Natural killer cell treated with Interleukin-12 subunit alpha and Interleukin-12 subunit beta and Interleukin-15 and Interleukin-18, amount 100 ng/mL, for 72 hours (primary cell): ENCODE measurements around the gene SFT2D3. TPM values are rescaled to one million over a fixed set of nuclear protein-coding genes. Genes with fewer than 3 reads are reported as not detected.
A peak's percentile ranks its signal among the peaks of the same experiment; 100 is the strongest.

Experiments
- ATAC-seq, 2 donors: fragments of 150-1000 bp; cut with Tn5 transposase in 1 of 2; sonication (Bioruptor Pico), chemical (Tn5 transposase) in 1 of 2; 2 replicates each; pipeline ENCODE4 v1.10.0; 2021
- DNase-seq: peaks from one replicate; pipeline ENCODE4 v3.0.0; 2022; ENCODE audit warnings: low spot score
- H3K27ac Mint-ChIP-seq, 2 donors: 1 replicate in 1 of 2; 2 replicates in 1 of 2; pipeline ENCODE4 v1.8.0; 2022; ENCODE audit warnings: mixed read lengths in 2 of 2, mild to moderate bottlenecking in 1 of 2, moderate library complexity in 1 of 2
- H3K27me3 Mint-ChIP-seq, 2 donors: 1 replicate in 1 of 2; 2 replicates in 1 of 2; pipeline ENCODE4 v1.8.0; 2022; ENCODE audit warnings: mixed read lengths in 2 of 2
- H3K36me3 Mint-ChIP-seq: one replicate; pipeline ENCODE4 v1.8.0; 2022; ENCODE audit warnings: mixed read lengths
- H3K4me1 Mint-ChIP-seq, 2 donors: 1 replicate in 1 of 2; 2 replicates in 1 of 2; pipeline ENCODE4 v1.8.0; 2022; ENCODE audit warnings: low read depth in 2 of 2, mixed read lengths in 2 of 2, mild to moderate bottlenecking in 1 of 2
- H3K4me3 Mint-ChIP-seq: one replicate; pipeline ENCODE4 v1.8.0; 2022; ENCODE audit warnings: mixed read lengths
- H3K9me3 Mint-ChIP-seq: 2 replicates; pipeline ENCODE4 v1.8.0; 2022; ENCODE audit warnings: mixed read lengths
- total RNA-seq, 2 donors: library from RNA; stranded (reverse); gene quantifications; one replicate each; pipeline ENCODE4 v1.2.3, GENCODE V29; 2022

The SFT2D3 gene
- total RNA-seq, 2 donors from 2014 or later, result 5.2 to 5.9 TPM

DNA sequence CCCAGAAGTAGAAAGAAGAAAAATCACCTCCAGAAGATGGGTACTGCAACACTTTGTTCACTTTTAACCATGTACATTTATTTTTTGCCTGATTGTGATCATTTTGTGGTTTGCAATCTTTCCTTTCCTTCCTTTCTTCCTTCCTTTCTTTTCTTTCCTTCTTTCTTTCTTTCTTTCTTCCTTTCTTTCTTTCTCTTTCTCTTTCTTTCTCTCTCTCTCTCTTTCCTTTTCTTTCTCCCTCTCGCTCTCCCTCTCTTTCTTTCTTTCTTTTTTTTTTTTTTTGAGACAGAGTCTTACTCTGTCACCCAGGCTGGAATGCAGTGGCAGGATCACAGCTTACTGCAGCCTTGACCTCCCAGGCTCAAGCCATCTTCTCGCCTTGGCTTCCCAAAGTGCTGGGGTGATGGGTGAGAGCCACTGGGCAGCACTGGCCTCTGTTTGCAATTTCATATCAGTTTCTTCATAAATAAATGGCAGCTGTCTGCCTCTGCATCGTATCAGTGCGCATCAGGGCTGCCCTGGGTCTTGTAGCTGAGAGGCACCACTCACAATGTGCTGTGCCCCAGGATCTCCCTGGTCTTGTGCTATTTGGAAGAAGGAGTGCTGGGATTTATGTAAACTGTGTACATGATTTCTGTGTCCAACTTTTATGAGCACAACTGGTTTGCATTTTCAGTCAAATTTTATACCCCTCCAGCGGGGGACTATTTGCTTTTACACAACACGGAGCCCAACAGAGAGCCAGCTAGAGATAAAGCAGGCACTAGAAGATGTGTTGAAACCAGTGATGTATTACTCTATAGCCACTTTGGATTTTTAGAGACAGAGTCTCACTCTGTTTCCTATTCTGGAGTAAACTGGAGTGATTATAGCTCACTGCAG, 19.1 kb upstream of the SFT2D3 start:
- H3K4me3 Mint-ChIP-seq, result no peak overlapping the region
- no peaks in the 10 kb centered on the region for H3K4me1 Mint-ChIP-seq
- H3K9me3 Mint-ChIP-seq, result no peaks in the 10 kb centered on the region
- H3K36me3 Mint-ChIP-seq, result no peaks in the 10 kb centered on the region
- H3K27me3 Mint-ChIP-seq, result peaks cover 27 to 35% of the 10 kb centered on the region in 2 donors
- no peak overlapping the region for H3K27ac Mint-ChIP-seq
- ATAC-seq, result no peak
- DNase-seq, result no peak

DNA sequence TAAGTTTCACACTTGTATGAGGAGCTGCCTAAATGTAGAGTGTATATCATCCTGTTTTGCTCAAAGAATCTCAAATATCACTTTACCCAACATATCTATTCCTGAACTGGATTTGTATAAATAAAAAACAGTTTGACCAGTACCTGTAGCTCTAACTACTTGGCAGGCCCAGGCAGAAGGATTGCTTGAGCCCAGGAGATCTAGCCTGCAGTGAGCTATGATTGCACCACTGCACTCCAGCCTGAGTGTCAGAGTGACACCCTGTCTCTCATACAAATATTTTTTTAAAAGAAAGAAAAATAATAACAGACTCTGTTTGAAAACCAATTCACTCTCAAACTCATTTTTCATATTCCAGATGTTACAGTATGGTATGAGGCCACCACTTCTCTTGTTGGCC, 18.2 kb upstream of the SFT2D3 start:
- Mint-ChIP-seq H3K4me3 (no peak overlapping the region), H3K4me1 (no peaks in the 10 kb centered on the region), H3K36me3 (no peaks in the 10 kb centered on the region), H3K27ac (no peak overlapping the region), H3K9me3 (no peaks in the 10 kb centered on the region), H3K27me3 (peaks cover 19 to 28% of the 10 kb centered on the region in 2 donors)
- DNase-seq (no peak), ATAC-seq (no peak)

DNA sequence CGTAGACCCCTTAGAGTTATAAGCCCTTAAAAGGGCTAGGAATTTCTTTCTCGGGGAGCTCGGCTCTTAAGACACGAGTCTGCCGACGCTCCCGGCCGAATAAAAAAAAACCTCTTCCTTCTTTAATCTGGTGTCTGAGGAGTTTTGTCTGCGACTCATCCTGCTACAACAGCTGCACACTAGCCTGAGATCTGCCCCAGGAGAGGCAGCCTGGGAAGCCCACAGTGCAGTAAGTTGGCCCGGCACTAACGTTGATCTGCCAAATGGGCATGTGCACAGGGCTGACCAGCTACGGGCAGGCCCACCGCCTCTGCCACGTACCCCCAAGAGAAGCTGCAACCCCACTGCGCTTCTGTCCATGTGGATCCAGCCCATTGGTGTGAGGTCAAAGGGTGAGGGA, 17.5 kb upstream of the SFT2D3 start:
- Mint-ChIP-seq H3K4me1 (no peaks in the 10 kb centered on the region), H3K9me3 (no peaks in the 10 kb centered on the region), H3K27ac (no peak overlapping the region), H3K36me3 (peaks cover 5% of the 10 kb centered on the region), H3K4me3 (no peak overlapping the region), H3K27me3 (peaks cover 12 to 23% of the 10 kb centered on the region in 2 donors)
- ATAC-seq, result no peak
- no peak for DNase-seq

DNA sequence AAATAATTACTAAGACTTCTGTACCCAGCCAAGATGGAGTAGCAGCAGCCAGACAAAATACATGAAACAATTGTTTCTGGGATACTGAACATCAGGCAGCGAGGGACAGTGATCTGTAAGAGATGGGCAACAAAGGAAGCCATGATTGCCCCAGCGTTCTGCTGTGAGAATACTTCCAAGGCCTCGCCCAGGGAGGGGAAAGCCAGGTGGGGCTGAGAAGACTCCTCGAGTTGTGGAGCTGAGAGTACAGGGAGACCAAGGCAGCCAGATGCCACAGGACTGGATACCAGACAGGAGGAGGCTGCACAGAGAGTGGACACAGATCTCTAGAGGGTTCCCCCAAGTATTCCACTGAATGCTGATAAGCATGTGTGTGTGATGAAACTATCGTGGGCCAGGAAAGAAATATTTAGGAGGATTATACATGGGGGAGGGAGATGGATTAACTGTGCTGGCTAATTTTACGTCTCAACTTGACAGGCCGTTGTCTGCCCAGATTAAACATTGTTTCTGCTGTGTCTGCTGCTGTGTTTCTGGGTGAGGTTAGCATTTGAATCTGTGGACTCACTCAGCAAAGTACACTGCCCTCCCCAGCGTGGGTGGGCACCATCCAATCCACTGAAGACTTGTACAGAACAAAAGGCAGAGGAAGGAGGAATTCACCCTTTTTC, 15.8 kb upstream of the SFT2D3 start:
- ATAC-seq (no peak), DNase-seq (no peak)
- Mint-ChIP-seq H3K4me3 (no peak overlapping the region), H3K9me3 (no peaks in the 10 kb centered on the region), H3K36me3 (peaks cover 7% of the 10 kb centered on the region), H3K4me1 (no peaks in the 10 kb centered on the region), H3K27me3 (peaks cover 10 to 23% of the 10 kb centered on the region in 2 donors), H3K27ac (no peak overlapping the region)

DNA sequence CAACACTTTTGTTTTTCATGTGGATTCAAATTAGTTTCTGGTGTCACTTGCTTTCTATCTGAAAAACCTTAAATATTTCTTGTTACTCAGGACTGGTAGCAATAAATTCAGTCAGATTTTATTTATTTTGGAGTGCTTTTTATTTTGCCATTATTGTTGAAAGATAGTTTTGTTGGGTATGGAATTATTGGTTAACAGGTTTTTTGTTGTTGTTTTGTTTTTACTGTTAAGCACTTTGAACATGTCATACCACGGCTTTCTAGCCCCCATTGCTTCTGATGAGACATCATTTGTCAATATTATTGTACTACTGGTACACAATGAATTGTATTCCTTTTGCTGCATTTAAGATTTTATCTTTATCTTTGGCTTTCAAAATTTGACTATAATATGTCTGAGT, 12.9 kb upstream of the SFT2D3 start:
- no peak overlapping the region for H3K4me3 Mint-ChIP-seq
- peaks cover 5 to 10% of the 10 kb centered on the region in 2 donors for H3K27me3 Mint-ChIP-seq
- no peaks in the 10 kb centered on the region for H3K4me1 Mint-ChIP-seq
- peaks cover 7% of the 10 kb centered on the region for H3K9me3 Mint-ChIP-seq
- DNase-seq (no peak), ATAC-seq (no peak)
- H3K36me3 Mint-ChIP-seq, result peaks cover 24% of the 10 kb centered on the region
- no peak overlapping the region for H3K27ac Mint-ChIP-seq

DNA sequence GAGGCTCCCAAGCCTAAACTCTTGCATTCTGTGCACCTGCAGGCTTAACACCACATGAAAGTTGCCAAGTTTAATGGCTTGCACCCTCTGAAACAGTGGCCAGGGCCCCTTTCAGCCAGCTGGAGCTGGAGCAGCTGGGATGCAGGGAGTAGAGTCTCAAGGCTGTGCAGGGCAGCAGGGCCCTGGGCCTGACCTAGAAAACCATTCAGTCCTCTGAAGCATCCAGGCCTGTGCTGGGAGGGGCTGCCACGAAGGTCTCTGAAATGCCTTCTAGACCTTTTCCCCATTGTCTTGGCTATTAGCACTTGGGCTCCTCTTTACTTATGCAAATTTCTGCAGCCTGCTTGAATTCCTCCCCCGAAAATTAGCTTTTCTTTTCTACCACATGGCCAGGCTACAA, 10.6 kb upstream of the SFT2D3 start:
- Mint-ChIP-seq H3K9me3 (peaks cover 7% of the 10 kb centered on the region), H3K4me1 (no peaks in the 10 kb centered on the region), H3K27ac (no peak overlapping the region), H3K4me3 (no peak overlapping the region), H3K36me3 (peaks cover 24% of the 10 kb centered on the region), H3K27me3 (peaks cover 3 to 5% of the 10 kb centered on the region in 2 donors)
- DNase-seq, result no peak
- no peak for ATAC-seq

DNA sequence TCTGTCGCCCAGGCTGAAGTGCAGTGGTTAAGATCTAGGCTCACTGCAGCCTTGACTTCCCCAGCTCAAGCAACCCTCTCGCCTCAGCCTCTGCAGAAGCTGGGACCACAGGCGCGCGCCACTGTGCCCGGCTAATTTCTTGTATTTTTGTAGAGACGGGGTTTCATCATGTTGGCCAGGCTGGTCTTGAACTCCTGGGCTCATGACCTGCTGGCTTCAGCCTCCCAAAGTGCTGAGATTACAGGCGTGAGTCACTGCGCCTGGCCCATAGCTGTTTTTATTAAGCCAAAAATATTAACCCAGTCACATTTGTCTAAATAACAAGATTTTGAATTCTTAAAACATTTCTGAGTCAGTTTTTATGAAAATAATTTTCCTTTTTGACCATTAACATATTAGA, 6.3 kb upstream of the SFT2D3 start:
- peaks cover 16% of the 10 kb centered on the region for H3K36me3 Mint-ChIP-seq
- no peak overlapping the region for H3K4me3 Mint-ChIP-seq
- peaks cover 7% of the 10 kb centered on the region for H3K9me3 Mint-ChIP-seq
- no peak for ATAC-seq
- H3K4me1 Mint-ChIP-seq, result peaks cover under 1 to 3% of the 10 kb centered on the region in 2 donors
- no peak for DNase-seq
- no peaks in the 10 kb centered on the region for H3K27me3 Mint-ChIP-seq
- no peak overlapping the region for H3K27ac Mint-ChIP-seq

DNA sequence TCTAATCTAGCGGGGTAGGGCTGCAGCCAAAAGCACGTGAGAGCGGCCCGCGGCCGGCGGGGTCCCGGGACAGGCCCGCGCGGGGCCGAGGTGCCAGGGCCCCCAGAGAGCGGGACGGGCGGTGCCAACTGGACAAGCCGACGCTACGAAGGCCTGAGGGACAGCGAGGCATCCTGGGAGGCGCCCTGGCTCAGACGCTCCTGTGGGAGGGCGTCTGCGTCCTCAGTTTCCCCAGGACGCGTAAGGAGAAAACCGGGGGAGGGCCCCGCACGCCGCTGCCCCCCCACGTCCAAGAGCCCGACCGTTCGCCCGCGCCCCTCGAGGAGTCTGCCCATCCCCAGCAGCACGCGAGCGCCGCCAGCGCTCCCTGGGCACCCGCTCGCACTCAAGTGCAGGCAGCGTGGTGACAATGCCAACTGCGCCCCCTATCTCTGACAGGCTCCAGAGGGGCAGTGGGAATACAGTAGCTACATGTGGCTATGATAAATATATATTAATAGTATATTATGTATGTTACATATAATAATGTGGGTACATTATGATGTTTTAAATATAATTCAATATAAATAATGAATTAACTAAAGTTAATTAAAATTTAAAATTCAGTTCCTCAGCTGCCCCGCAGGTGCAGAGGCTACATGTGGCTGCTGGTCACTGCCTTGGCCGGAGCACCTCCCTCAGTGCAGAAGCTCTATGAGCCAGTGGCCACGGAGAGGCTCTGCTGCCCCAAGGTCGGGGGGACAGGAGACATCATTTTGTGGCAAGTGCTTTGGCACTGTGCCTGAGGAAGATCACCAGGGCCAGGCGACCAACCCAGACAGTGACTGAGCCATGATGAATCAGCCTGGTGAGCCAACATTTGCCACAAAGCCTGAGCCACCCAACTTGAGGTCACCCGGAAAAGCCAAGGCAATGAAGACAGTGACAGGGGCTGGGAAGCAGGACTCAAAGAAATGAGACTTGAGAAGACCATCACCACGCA, 5.5 kb upstream of the SFT2D3 start:
- Mint-ChIP-seq H3K36me3 (peaks cover 15% of the 10 kb centered on the region), H3K27ac (no peak overlapping the region), H3K9me3 (peaks cover 7% of the 10 kb centered on the region), H3K4me1 (peaks cover 8 to 10% of the 10 kb centered on the region in 2 donors), H3K4me3 (no peak overlapping the region), H3K27me3 (no peaks in the 10 kb centered on the region)
- ATAC-seq (peak in 1 of 2 donors; percentile 75), DNase-seq (no peak)

DNA sequence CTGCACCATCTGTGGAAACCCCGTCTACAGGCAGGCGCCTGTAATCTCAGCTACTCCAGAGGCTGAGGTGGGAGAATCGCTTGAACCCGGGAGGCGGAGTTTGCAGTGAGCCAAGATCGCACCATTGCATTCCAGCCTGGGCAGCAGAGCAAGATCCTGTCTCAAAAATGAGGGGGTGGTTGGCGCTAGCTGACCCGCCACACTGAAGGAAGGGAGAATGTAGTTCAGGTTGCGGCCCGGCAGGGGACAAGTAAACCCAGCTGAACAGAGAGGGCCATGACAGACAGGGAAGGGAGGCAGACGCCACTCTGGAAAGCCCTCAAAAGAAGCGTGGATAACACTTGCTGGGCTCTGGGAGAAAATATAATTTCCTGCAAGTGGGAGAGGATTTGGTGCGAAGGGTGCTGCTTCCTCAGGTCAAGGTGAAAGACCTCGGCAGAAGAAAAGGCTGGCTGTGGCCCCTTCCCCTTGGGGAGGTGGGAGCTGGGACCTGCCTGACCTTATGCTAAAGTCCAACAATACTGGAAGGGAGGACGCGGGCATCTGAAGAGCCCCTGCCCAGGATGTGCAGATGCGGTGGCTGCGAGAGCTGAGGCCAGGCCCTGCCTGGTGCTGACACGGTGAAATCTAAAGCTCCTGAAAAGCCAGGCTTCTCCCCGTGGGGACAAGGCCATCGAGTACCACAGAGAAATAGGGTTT, 3.7 kb upstream of the SFT2D3 start:
- no peak for DNase-seq
- no peaks in the 10 kb centered on the region for H3K27me3 Mint-ChIP-seq
- H3K4me3 Mint-ChIP-seq, result no peak overlapping the region

DNA sequence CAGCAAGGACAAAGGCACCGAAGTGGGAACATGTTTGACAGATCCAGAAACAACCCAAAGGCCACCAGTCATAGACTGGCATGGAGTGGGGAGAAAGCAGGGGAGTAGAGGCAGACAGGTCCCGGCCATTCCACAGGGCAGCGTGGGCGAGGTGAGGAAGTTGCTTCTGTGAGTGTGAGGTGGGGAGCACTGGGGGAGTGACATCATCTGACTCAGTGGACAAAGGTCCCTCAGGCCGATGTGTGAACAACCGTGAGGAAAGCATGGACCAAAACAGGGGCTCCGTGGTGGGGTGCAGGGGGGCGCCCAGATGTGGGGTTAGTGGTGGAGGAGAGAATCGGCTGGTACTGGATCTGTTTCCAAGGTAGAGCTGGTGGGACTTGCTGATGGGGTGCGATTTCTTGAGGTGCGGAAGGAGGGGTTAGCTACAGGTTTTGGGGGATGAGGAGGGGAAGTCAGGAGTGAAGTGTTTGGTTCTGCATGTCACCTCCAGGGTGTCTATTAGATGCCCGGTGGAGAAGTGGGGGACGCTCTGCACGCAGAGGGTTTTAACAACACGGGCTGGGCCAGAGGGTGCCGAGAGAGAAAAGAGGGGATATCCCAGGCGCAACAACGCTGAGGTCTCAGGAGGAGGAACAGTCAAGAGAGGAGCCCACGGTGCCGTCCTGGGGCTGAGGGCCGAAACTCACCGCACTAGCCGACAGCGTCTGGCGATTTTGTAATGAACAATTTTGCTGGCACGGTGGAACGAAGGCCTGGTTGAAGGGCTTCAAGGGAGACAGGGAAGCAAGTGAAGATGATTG, 2.5 kb upstream of the SFT2D3 start:
- Mint-ChIP-seq H3K36me3 (peaks cover 5% of the 10 kb centered on the region), H3K9me3 (no peaks in the 10 kb centered on the region), H3K4me3 (peak overlapping the region; percentile 18), H3K27me3 (no peaks in the 10 kb centered on the region), H3K4me1 (peaks cover 17 to 18% of the 10 kb centered on the region in 2 donors), H3K27ac (no peak overlapping the region)
- ATAC-seq (no peak), DNase-seq (no peak)

More for the DNA sequence above, 3.7 kb upstream of the SFT2D3 start:
- H3K36me3 Mint-ChIP-seq, result peaks cover 5% of the 10 kb centered on the region
- H3K27ac Mint-ChIP-seq, result no peak overlapping the region
- ATAC-seq, result no peak
- H3K4me1 Mint-ChIP-seq, result peaks cover 14 to 16% of the 10 kb centered on the region in 2 donors
- no peaks in the 10 kb centered on the region for H3K9me3 Mint-ChIP-seq

DNA sequence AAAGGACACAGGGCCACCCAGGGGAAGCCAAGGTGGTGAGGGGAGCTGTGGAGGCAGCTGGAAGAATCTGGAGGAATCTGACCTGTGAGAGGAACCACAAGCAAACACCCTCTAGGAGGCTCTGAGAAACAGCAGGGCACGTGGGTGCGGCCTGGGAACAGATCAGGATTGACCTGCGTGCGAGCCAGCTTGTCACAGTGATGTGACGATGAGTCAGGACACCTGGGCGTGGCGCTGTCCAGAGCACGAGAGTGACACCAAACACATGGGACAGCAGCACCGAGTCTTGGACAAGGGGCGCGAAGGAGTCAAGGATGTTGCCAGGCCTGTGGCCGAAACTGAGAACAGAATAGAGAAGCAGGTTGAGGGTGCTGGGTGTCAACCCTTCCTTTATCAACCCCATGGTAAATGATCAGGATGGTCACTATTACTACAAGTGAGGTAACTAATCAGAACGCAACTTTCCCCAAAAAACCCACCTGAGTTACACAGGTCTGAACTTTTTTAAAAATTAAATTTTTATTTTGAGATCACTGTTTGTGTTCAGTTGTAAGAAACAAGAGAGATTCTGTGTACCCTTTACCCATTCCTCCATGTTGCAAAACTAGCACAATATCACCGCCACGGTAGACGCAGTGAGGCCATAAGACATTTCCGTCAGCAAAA, 637 bp upstream of the SFT2D3 start:
- Mint-ChIP-seq H3K27ac (peak overlapping the region; percentile 92 to 95), H3K36me3 (peaks cover 12% of the 10 kb centered on the region), H3K4me1 (peaks cover 29 to 32% of the 10 kb centered on the region in 2 donors), H3K4me3 (peak overlapping the region; percentile 87), H3K27me3 (no peaks in the 10 kb centered on the region), H3K9me3 (no peaks in the 10 kb centered on the region)
- DNase-seq, result no peak
- no peak for ATAC-seq
